ENCODE measurements around the gene ATG7.

Gene ATG7

GRCh38 chr3:11312166-11312565, 40.0 kb downstream of the ATG7 start:
- POLR2A ChIA-PET: no interaction called here
- no peak for DNase-seq (ENCODE audit: extremely low spot score)
- CTCF ChIA-PET: interaction anchor here (0.8 to 1.6 kb wide), 4 partner anchors 11 to 27 kb away, joined by 3 to 7 read pairs (median 4); no protein-coding TSS in a partner anchor
- TF ChIP-seq, protein P1, sequence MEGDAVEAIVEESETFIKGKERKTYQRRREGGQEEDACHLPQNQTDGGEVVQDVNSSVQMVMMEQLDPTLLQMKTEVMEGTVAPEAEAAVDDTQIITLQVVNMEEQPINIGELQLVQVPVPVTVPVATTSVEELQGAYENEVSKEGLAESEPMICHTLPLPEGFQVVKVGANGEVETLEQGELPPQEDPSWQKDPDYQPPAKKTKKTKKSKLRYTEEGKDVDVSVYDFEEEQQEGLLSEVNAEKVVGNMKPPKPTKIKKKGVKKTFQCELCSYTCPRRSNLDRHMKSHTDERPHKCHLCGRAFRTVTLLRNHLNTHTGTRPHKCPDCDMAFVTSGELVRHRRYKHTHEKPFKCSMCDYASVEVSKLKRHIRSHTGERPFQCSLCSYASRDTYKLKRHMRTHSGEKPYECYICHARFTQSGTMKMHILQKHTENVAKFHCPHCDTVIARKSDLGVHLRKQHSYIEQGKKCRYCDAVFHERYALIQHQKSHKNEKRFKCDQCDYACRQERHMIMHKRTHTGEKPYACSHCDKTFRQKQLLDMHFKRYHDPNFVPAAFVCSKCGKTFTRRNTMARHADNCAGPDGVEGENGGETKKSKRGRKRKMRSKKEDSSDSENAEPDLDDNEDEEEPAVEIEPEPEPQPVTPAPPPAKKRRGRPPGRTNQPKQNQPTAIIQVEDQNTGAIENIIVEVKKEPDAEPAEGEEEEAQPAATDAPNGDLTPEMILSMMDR (IDR thresholded peaks at IDR 0.05; ENCODE audit: control extremely low read depth, extremely low read depth, low read depth, missing control alignments): no peak

DNA sequence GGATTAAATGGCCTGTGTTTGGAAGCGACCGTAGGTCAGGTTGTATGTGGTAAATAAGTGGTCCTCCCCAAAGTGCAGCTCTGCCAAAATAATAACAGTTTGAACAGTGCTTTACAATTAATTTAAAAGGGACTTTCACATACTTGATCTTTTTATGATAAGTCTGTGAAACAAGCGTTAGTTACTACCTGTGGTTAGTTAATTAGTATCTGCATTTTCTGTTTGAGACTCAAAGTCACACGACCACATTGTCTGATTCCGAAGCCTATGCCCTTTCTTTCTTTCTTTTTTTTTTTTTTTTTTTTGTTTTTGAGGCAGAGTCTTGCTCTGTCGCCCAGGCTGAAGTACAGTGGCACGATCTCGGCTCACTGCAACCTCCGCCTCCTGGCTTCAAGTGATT, 45.1 kb downstream of the ATG7 start:
- ChIA-PET CTCF (interaction anchor here (1.1 to 1.2 kb wide), 2 partner anchors 9 to 21 kb away, joined by 3 read pairs; no protein-coding TSS in a partner anchor), POLR2A (no interaction called here)
- no peak for DNase-seq (ENCODE audit: extremely low spot score)
- TF ChIP-seq, protein P1 (IDR thresholded peaks at IDR 0.05; ENCODE audit: control extremely low read depth, extremely low read depth, low read depth, missing control alignments): no peak

DNA sequence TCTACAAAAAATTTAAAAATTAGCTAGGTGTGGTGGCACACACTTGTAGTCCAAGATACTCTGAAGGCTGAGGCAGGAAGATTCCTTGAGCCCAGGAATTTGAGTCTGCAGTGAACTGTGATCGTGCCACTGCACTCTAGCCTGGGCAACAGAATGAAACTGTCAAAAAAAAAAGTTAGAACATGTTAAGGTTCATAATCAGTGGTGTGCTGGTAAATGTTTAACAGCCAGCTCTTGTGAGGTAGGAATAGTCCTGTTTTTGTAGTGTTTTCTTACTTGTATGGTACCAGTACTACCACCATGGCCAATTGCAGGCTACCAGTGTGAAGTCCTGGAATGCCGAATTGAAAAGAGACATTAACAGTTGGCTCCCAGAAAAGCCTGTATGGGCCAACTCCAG, 50.7 kb downstream of the ATG7 start:
- ChIA-PET CTCF (interaction anchor here (0.9 to 3.4 kb wide), 7 partner anchors 8 to 32 kb away, joined by 3 to 22 read pairs (median 3); no protein-coding TSS in a partner anchor), POLR2A (no interaction called here)
- TF ChIP-seq, protein P1 (IDR thresholded peaks at IDR 0.05; ENCODE audit: control extremely low read depth, extremely low read depth, low read depth, missing control alignments): no peak
- no peak for DNase-seq (ENCODE audit: extremely low spot score)

- ChIA-PET POLR2A (no interaction called here), CTCF (interaction anchor here (1.4 to 3.4 kb wide), 3 partner anchors 11 to 14 kb away, joined by 5 to 22 read pairs (median 6); no protein-coding TSS in a partner anchor)
- TF ChIP-seq, protein P1 (IDR thresholded peaks at IDR 0.05; ENCODE audit: control extremely low read depth, extremely low read depth, low read depth, missing control alignments): no peak
- no peak for DNase-seq (ENCODE audit: extremely low spot score)
Measured at GRCh38 chr3:11323813-11324212, 51.6 kb downstream of the ATG7 start.

DNA sequence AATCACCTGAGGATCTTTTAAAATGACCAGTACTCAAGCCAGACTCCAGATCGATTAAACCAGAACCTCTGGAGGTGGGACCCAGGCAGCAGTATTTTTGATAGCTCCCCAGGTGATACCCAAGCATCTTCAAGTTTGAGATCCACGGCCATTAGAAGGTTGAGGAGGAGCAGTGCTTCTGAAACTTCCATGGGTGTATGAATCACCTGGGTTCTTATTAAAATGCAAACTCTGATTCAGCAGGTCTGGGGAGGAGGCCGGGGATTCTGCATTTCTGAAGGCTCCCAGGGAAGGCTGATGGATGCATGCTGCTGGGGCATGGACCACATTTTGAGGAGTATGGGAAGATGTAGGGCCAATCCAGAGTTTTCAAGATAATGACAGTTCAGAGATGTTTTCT, 55.4 kb downstream of the ATG7 start:
- no peak for DNase-seq (ENCODE audit: extremely low spot score)
- POLR2A ChIA-PET: no interaction called here
- CTCF ChIA-PET: interaction anchor here (0.7 to 1.7 kb wide), 4 partner anchors 9 to 92 kb away, joined by 3 to 5 read pairs (median 3); no protein-coding TSS in a partner anchor
- TF ChIP-seq, protein P1 (IDR thresholded peaks at IDR 0.05; ENCODE audit: control extremely low read depth, extremely low read depth, low read depth, missing control alignments): no peak

DNA sequence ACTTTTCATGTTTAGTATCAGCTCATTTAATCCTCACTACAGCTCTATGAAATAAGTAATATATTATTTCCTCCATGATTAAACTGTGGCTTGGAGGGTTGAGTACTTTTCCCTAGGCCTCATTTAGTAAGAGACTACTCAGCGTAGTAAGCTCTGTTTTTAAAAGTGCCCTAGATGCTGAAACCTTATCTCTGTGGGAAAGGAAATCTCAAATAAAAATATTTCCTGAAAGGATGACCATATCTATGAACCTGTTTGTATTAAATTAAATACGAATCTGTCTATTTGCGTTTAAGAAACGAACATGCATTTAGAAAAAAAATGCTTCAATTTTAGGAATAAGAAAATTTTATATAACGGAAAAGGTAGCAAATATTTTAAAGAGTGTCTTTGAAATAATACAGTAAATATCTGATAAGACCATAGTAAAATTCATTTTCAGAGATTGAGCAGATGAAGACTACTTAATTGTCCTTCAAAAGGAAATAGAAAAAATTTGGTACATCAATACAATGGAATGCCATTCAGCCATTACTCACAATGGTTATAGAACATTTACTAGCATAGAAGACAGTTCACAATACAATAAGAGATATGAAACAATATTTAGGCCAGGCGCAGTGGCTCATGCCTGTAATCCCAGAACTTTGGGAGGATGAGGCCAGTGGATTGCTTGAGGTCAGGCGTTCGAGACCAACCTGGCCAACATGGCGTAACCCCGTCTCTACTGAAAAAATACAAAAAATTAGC, 56.2 kb downstream of the ATG7 start:
- ChIA-PET POLR2A (no interaction called here), CTCF (interaction anchor here (0.7 to 1.7 kb wide), 4 partner anchors 8 to 93 kb away, joined by 3 to 5 read pairs (median 3); no protein-coding TSS in a partner anchor)
- no peak for DNase-seq (ENCODE audit: extremely low spot score)
- TF ChIP-seq, protein P1 (IDR thresholded peaks at IDR 0.05; ENCODE audit: control extremely low read depth, extremely low read depth, low read depth, missing control alignments): no peak

All from GM10248 (cell line).